SU-DHL-6 (cell line): ENCODE data around the gene TNS3.

Experiments used
- H2AFZ ChIP-seq: fragments of 200-600 bp; sonication (generic); 2 replicates; pipeline ENCODE4 v1.6.1; 2014; ENCODE audit warnings: low read depth, mild to moderate bottlenecking, moderate library complexity, mixed read lengths, antibody characterized with exemption, low read length; ENCODE audit not compliant: severe bottlenecking
- H3F3A ChIP-seq: fragments of 200-600 bp; shearing (Covaris generic); 2 replicates; pipeline ENCODE4 v1.6.0; 2016; ENCODE audit warnings: antibody characterized with exemption, mild to moderate bottlenecking; ENCODE audit not compliant: insufficient read depth
- H3K27ac ChIP-seq: fragments of 200-600 bp; sonication (generic); 2 replicates; pipeline ENCODE4 v1.5.1; 2016; ENCODE audit warnings: low read depth, mild to moderate bottlenecking, low read length, moderate library complexity, mixed read lengths
- H3K27me3 ChIP-seq: fragments of 200-600 bp; sonication (generic), shearing (Covaris generic); 2 replicates; pipeline ENCODE4 v1.6.0; 2014; ENCODE audit warnings: mild to moderate bottlenecking, low read length
- H3K36me3 ChIP-seq: fragments of 200-600 bp; sonication (generic); 2 replicates; pipeline ENCODE4 v1.6.1; 2014; ENCODE audit warnings: mild to moderate bottlenecking, low read length, mixed read lengths
- H3K4me2 ChIP-seq: fragments of 300-600, 200-600 bp; shearing (Covaris generic), sonication (generic); 2 replicates; pipeline ENCODE4 v1.6.0; 2014; ENCODE audit warnings: low read length, low read depth, mild to moderate bottlenecking; ENCODE audit not compliant: poor library complexity, severe bottlenecking
- H3K4me3 ChIP-seq: fragments of 200-600 bp; sonication (generic); 2 replicates; pipeline ENCODE4 v1.5.1; 2014; ENCODE audit warnings: antibody characterized with exemption, low read length, mild to moderate bottlenecking, mixed read lengths; ENCODE audit not compliant: insufficient read depth, poor library complexity, severe bottlenecking
- H3K79me2 ChIP-seq: fragments of 200-600 bp; sonication (generic); 2 replicates; pipeline ENCODE4 v1.6.1; 2014; ENCODE audit warnings: mild to moderate bottlenecking, low read length, moderate library complexity; ENCODE audit not compliant: insufficient read depth
- H3K9ac ChIP-seq: fragments of 200-600 bp; sonication (generic); 2 replicates; pipeline ENCODE4 v1.7.0; 2014; ENCODE audit warnings: mild to moderate bottlenecking, low read length
- H3K9me2 ChIP-seq: fragments of 200-600 bp; sonication (generic); replicated peaks from 2 replicates; pipeline ENCODE4 v1.6.1; 2014; ENCODE audit warnings: low read length; ENCODE audit not compliant: insufficient read depth
- H3K9me3 ChIP-seq: fragments of 200-600 bp; sonication (generic); 2 replicates; pipeline ENCODE4 v1.6.1; 2014; ENCODE audit warnings: low read length, mixed read lengths; ENCODE audit not compliant: insufficient read depth
- H4K20me1 ChIP-seq: fragments of 200-600 bp; sonication (generic); 2 replicates; pipeline ENCODE4 v1.6.1; 2014; ENCODE audit warnings: low read depth, mild to moderate bottlenecking, antibody characterized with exemption, low read length, moderate library complexity, mixed read lengths
- CTCF ChIP-seq: fragments of 200-600 bp; sonication (generic); IDR thresholded peaks from one replicate; pipeline ENCODE4 v1.5.1; 2017; ENCODE audit warnings: antibody characterized with exemption, mild to moderate bottlenecking, low read length, moderate library complexity; ENCODE audit not compliant: insufficient read depth, poor library complexity, severe bottlenecking
- EZH2phosphoT487 ChIP-seq: fragments of 200-600 bp; sonication (generic), shearing (Covaris generic); conservative IDR thresholded peaks from 2 replicates; pipeline ENCODE4 v1.6.1; 2018; ENCODE audit warnings: mild to moderate bottlenecking, antibody characterized with exemption, low read length, moderate library complexity, mixed read lengths

Gene TNS3

GRCh38 chr7:47381134-47381495 lies 200.8 kb downstream of the TNS3 start:
- H3K4me3 ChIP-seq = no peak overlapping the region
- H3K27ac ChIP-seq = no peak overlapping the region
- no peaks in the 10 kb centered on the region for H3K9me2 ChIP-seq
- no peaks in the 10 kb centered on the region for H3K36me3 ChIP-seq
- H3K27me3 ChIP-seq = no peaks in the 10 kb centered on the region
- no peaks in the 10 kb centered on the region for H4K20me1 ChIP-seq
- no peaks in the 10 kb centered on the region for H3F3A ChIP-seq
- no peak overlapping the region for H2AFZ ChIP-seq
- H3K4me2 ChIP-seq = no peak overlapping the region
- no peak overlapping the region for H3K9ac ChIP-seq
- TF ChIP-seq EZH2phosphoT487 (no peak), CTCF (no peak)
- H3K9me3 ChIP-seq = no peaks in the 10 kb centered on the region
- no peaks in the 10 kb centered on the region for H3K79me2 ChIP-seq

GRCh38 chr7:47380325-47381133 lies 201.4 kb downstream of the TNS3 start:
- no peak overlapping the region for H3K27ac ChIP-seq
- H3K9ac ChIP-seq = no peak overlapping the region
- H3K4me3 ChIP-seq = no peak overlapping the region
- H3F3A ChIP-seq = no peaks in the 10 kb centered on the region
- no peaks in the 10 kb centered on the region for H3K36me3 ChIP-seq
- H4K20me1 ChIP-seq = no peaks in the 10 kb centered on the region
- H3K4me2 ChIP-seq = no peak overlapping the region
- no peak for TF ChIP-seq EZH2phosphoT487
- TF ChIP-seq CTCF = no peak
- H2AFZ ChIP-seq = no peak overlapping the region
- H3K27me3 ChIP-seq = no peaks in the 10 kb centered on the region
- H3K9me3 ChIP-seq = no peaks in the 10 kb centered on the region
- H3K9me2 ChIP-seq = no peaks in the 10 kb centered on the region
- no peaks in the 10 kb centered on the region for H3K79me2 ChIP-seq

GRCh38 chr7:47379629-47380324 lies 202.1 kb downstream of the TNS3 start:
- Histone ChIP-seq H2AFZ (no peak overlapping the region), H4K20me1 (no peaks in the 10 kb centered on the region), H3K9ac (no peak overlapping the region), H3K36me3 (no peaks in the 10 kb centered on the region), H3K9me3 (no peaks in the 10 kb centered on the region), H3K4me3 (no peak overlapping the region), H3K4me2 (no peak overlapping the region), H3K79me2 (no peaks in the 10 kb centered on the region), H3K9me2 (no peaks in the 10 kb centered on the region), H3F3A (no peaks in the 10 kb centered on the region), H3K27ac (no peak overlapping the region), H3K27me3 (no peaks in the 10 kb centered on the region)
- no peak for TF ChIP-seq EZH2phosphoT487
- TF ChIP-seq CTCF = no peak
